ENCODE measurements around the gene RANGAP1. TPM values are rescaled to one million over a fixed set of nuclear protein-coding genes. Genes with fewer than 3 reads are reported as not detected.
"Not testable (repeated sequence)": the region's sequence is repeated elsewhere in the genome, so short reads cannot be mapped to it uniquely, and the experiment has no call there.

RANGAP1 gene
- total RNA-seq, 1 donor from 2014 or later = 42.7 TPM

DNA sequence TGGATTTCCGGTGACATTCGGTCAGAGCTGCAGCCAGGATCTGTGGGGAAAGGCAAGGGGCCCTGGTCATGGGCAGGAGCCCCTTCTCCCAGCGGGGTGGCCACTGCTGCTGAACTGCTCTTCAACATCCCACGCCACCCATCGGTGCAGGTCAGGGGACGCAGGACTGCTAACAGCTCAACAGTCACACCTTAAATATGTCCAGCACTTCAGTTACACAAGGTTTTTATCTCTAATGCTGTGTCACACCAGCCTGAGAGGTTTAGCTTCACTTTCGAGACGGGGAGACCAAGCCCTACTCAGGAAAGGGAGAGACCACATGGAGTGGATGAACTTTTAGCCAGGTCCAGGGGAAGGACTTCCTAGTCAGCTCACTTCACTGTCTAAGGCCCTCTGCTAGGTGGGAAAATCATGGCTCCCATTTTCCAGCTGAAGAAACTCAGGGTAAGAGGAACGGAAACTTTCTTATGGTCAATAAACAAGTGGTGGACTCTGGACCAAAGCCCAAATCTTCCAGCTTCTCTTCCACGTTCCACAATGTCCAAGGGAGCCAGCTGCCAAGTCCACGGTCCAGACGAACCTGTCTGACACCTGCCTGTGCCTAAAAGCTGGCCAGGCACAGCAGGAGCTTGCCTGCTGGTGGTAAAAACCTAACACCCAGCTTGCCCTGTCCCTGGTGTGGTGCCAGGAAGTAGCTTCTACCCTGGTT lies 24.3 kb downstream of the RANGAP1 start:
- DNase-seq (ENCODE audit: low spot score) = no peak

- DNase-seq (ENCODE audit: low spot score) = no peak
These were observed 25.1 kb downstream of the RANGAP1 start for GRCh38 chr22:41260871-41261270.

- DNase-seq (ENCODE audit: low spot score) = not testable (repeated sequence)
These were observed 26.2 kb downstream of the RANGAP1 start for GRCh38 chr22:41259756-41260155.

DNA sequence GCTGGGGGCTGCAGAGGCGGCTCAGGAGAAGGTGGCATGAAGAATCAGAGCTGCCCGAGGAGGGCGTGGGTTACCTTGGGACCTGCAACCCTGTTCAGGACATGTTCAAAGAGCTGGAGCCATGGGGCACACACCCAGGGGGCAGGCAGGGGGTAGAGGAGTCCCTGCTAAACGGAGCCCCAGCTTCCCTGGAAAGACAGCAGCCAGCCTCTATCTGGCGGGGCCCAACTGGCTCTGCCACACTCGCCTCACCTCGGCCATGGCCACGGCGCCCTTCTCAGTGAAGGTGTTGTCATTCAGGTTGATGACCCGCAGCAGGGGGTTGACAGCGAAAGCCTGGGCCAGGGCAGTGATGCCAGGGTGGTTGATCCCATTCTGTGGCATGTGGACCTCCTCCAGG lies 28.3 kb downstream of the RANGAP1 start:
- no peak for DNase-seq (ENCODE audit: low spot score)

DNA sequence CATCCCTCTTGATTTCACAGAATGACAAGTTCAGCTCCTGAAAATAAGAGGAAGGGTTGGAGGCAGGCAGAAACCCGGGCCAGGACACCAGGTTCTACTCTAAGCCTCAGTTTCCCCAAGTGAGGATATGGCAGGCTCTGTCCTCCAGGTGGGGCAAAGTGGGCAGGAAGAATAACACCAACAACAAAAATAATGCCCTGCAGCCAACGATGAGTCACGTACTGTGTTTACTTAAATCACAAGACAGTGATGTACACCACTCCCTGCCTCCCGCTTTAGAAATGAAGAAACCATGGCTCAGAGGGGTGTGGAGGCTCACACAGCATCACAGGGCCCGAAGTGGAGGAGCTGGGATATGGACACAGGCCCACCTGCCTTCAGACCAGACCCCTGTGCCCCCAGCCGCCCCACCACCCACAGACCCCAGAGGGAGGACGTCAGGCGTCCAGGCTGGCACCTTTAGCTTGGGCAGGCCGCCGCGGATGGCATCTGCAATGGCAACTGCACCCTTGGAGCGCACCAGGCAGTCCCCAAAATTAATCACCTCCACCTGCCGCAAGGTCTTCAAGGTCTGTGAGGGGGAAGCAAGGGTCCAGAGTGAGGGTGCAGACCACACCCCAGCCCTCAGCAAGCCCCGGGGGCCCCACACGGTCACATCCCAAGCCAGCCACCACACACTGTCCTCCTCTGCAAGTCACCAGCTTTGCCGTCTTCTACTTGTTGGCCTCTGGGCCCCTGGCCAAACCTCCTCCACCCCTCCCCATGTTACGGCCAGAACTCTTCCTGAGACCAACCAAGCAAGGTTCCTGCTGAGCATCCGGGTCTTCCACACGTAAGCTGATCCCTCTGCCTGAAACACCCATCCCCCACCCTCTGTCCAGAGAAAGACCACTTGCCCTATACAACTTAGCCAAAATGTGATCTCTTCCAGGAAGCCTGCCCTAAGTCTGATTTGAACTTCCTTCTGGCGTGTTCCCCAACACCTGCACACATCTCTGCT lies 29.4 kb downstream of the RANGAP1 start:
- no peak for DNase-seq (ENCODE audit: low spot score)

DNA sequence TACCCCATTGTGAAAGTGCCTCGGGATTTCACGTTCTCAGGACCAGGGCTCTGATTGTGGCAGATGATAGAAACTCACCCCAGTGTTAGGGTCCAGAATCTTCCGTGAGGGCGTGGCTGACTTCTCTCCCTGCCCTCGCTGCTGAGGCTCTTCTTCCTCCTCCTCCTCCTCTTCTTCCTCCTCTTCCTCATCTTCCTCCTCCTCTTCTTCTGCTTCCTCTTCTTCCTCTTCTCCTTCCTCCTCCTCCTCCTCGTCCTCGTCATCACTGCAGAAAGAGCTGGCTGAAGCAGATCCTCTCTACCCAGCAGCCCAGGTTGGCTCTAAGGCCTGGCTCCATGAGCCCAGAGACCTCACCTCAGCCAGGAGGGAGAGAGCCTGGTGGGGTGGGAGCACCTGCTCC lies 31.8 kb downstream of the RANGAP1 start:
- DNase-seq (ENCODE audit: low spot score) = no peak

- no peak for DNase-seq (ENCODE audit: low spot score)
These were observed 33.6 kb downstream of the RANGAP1 start for GRCh38 chr22:41252365-41252764.

- no peak for DNase-seq (ENCODE audit: low spot score)
These were observed 35.9 kb downstream of the RANGAP1 start for GRCh38 chr22:41250127-41250526.

DNA sequence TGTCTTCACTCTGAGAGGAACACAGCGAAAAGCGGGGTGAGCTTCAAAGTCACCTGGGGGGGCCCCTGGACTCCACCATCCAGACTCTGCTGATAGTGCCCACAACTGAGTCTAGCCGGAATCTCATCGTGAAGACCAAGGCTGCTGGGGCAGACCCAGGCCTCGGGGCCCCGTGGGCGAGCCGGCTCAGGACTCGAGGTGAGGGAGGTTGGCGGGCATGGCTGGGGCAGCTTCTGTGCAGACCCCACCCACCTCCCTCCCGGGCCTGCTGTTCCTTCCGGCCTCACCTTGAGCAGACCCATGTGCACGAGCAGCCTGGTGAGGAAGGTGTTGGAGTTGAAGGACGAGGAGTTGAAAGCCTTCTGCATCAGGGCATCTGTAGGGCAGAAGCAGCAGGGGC lies 36.5 kb downstream of the RANGAP1 start:
- no peak for DNase-seq (ENCODE audit: low spot score)

- no peak for DNase-seq (ENCODE audit: low spot score)
These were observed 37.2 kb downstream of the RANGAP1 start for GRCh38 chr22:41248758-41249157.

GRCh38 chr22:41248314-41248713 lies 37.7 kb downstream of the RANGAP1 start:
- DNase-seq (ENCODE audit: low spot score) = no peak

DNA sequence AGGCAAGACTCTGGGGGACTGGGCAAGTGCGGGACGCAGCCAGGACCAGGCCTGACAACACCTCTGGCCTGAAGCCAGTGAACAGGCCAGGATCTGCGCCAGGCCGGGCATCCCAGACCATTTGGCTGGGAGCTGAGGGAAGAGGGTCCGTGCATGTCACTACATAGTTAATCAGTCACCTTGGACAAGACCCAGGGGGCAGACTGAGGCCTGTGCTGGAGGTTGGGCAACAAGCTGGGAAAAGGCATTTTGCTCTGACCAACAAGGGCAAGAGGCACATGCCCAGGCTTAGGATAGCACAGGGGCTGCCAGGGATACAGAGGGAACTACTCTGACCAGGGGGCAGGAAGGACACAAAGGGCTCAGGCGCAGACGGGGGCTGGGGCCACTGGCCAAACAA lies 38.3 kb downstream of the RANGAP1 start:
- no peak for DNase-seq (ENCODE audit: low spot score)

DNA sequence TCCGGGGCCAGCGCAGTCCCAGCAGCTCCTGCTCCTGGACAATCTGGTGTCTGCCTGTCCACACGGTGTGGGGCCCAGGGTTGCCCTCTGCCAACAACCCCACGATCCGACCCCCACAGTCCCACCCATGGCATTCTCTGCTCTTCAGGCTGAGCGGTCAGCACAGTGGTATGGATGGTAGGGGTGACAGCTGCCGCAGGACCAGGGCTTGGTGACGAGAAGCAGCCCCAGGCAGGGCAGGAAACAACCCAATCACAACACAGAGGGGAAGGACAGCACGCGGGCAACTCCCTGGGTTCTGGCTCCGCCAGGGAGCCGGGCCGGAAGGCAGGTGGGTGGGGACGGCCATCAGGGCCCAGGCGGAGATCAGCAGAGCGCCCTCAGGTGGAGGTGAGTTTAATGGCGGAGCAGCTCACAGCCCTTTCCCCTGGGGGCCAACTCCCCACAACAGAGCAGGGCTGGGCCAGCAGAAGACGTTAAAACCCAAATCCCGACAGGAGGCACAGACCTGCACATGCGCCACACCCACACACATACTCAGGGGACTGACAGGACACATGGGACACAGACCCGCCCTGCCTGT lies 40.0 kb downstream of the RANGAP1 start:
- DNase-seq (ENCODE audit: low spot score) = no peak

DNA sequence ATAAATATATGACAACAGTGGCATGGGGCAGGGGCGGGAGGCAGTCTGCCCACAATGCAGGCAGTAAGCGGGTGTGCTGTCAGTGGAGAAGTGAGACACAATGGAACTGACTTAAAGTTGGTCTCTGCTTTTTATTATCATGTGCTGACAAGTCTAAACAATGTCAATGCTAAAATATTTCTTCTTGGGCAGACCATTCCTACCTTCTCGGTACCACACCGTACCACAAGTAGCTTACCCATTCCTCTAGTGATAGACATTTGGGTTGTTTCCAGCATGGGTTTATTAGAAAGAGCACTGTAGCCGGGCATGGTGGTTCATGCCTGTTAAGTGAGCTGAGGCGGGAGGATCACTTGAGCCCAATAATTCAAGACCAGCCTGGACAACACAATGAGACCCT lies 42.6 kb downstream of the RANGAP1 start:
- DNase-seq (ENCODE audit: low spot score) = no peak

- DNase-seq (ENCODE audit: low spot score) = no peak
These were observed 43.4 kb downstream of the RANGAP1 start for GRCh38 chr22:41242396-41243117.

- no peak for DNase-seq (ENCODE audit: low spot score)
These were observed 44.8 kb downstream of the RANGAP1 start for GRCh38 chr22:41241133-41241676.

GRCh38 chr22:41240377-41241132 lies 45.4 kb downstream of the RANGAP1 start, which contains the start of gene CHADL:
Gene CHADL, minus strand, starts transcription at chr22:41240931. Its CDS starts 50 bp downstream, at chr22:41240881.
- no peak for DNase-seq (ENCODE audit: low spot score)

- DNase-seq (ENCODE audit: low spot score) = no peak
These were observed 46.4 kb downstream of the RANGAP1 start for GRCh38 chr22:41239443-41240128.
